K562 (cell line): ENCODE results near the gene ARMC9. TPM values are rescaled to one million over a fixed set of nuclear protein-coding genes. Genes with fewer than 3 reads are reported as not detected.

ENCODE experiments used
- ATAC-seq: fragments of 200-7000 bp; cut with Tn5 transposase; 3 replicates; pipeline ENCODE4 v1.9.1; 2020; ENCODE audit warnings: moderate library complexity
- BruUV-seq: library from RNA; stranded (reverse); fragments of 400-500 nt; replicated peaks from 2 replicates; lab custom pipeline; 2021; lab: Mats Ljungman, UMichigan
- CTCF ChIA-PET: fragments of 300-600 bp; formaldehyde crosslinking; extraction: SDS; loops from one replicate; lab custom pipeline; 2021; ENCODE audit warnings: low intra/inter-chr PET ratio; lab: Yijun Ruan, JAX
- POLR2A ChIA-PET: fragments of 300-600, 350-650 bp; sonication (Branson Sonifier 250); formaldehyde crosslinking; extraction: SDS; loops from one replicate; lab custom pipeline; 2021; ENCODE audit warnings: antibody characterized with exemption, inconsistent platforms; lab: Yijun Ruan, JAX
- DNase-seq, 4 experiments: peaks; one replicate each; pipeline versions ENCODE4 v3.0.0 to v3.0.0-alpha.2; 2011 to 2018; ENCODE audit warnings: low spot score in 3 of 4, mixed read lengths in 3 of 4; ENCODE audit errors: extremely low read depth in 1 of 4
- FAIRE-seq: peaks from 2 replicates; lab custom pipeline; 2011; peaks lifted over from hg19 to GRCh38; lab: Jason Lieb, UNC
- H2AFZ ChIP-seq: 2 replicates; pipeline ENCODE4 v1.6.0; 2011; ENCODE audit warnings: low read depth, low read length, control low read depth, inconsistent platforms
- H3K27ac ChIP-seq: fragments of 200-600 bp; 3 replicates; pipeline ENCODE4 v1.8.0; 2011; ENCODE audit warnings: low read depth, mild to moderate bottlenecking, control low read depth, inconsistent platforms, low read length, moderate library complexity, mixed read lengths; ENCODE audit errors: extremely low read depth
- H3K27me3 ChIP-seq, 2 experiments: fragments of 300-600 bp in 1 of 2; 2 replicates in 1 of 2; 3 replicates in 1 of 2; pipeline versions ENCODE4 v1.6.0 to v1.8.0; 2011; ENCODE audit warnings: inconsistent platforms in 2 of 2, low read length in 2 of 2, mild to moderate bottlenecking in 1 of 2, mixed read lengths in 1 of 2, moderate library complexity in 1 of 2; ENCODE audit not compliant: control insufficient read depth in 2 of 2, insufficient read depth in 2 of 2
- H3K36me3 ChIP-seq: fragments of 300-600 bp; 3 replicates; pipeline ENCODE4 v1.8.0; 2011; ENCODE audit warnings: mild to moderate bottlenecking, low read length, inconsistent platforms; ENCODE audit not compliant: control insufficient read depth, insufficient read depth
- H3K4me1 ChIP-seq, 2 experiments: fragments of 200-600 bp in 1 of 2; replicated peaks in 1 of 2; 2 replicates in 1 of 2; 3 replicates in 1 of 2; pipeline versions ENCODE4 v1.5.1 to v1.8.0; 2011; ENCODE audit warnings: inconsistent platforms in 2 of 2, low read length in 2 of 2, mild to moderate bottlenecking in 1 of 2, mixed read lengths in 1 of 2, moderate library complexity in 1 of 2; ENCODE audit not compliant: control insufficient read depth in 2 of 2, insufficient read depth in 2 of 2
- H3K4me2 ChIP-seq: 2 replicates; pipeline ENCODE4 v1.6.1; 2011; ENCODE audit warnings: low read length, control low read depth, inconsistent platforms, mixed read lengths; ENCODE audit not compliant: insufficient read depth
- H3K4me3 ChIP-seq: fragments of 200-600 bp; sonication (generic), shearing (Covaris generic); 2 replicates; pipeline ENCODE4 v1.5.1; 2016; ENCODE audit warnings: control low read depth, inconsistent platforms
- H3K79me2 ChIP-seq: fragments of 200-600 bp; 3 replicates; pipeline ENCODE4 v1.8.0; 2011; ENCODE audit warnings: low read length, inconsistent platforms; ENCODE audit not compliant: control insufficient read depth, insufficient read depth
- H3K9ac ChIP-seq, 2 experiments: 2 replicates each; pipeline versions ENCODE4 v1.6.0 to v1.6.1; 2011; ENCODE audit warnings: low read depth in 2 of 2, low read length in 2 of 2, control low read depth in 1 of 2, inconsistent platforms in 1 of 2, mild to moderate bottlenecking in 1 of 2, mixed read lengths in 1 of 2; ENCODE audit not compliant: insufficient read depth in 1 of 2
- H3K9me1 ChIP-seq: one replicate; pipeline ENCODE4 v1.6.0; 2011; ENCODE audit warnings: inconsistent platforms, mild to moderate bottlenecking, low read length, moderate library complexity; ENCODE audit not compliant: control insufficient read depth, insufficient read depth
- H3K9me3 ChIP-seq: replicated peaks from 2 replicates; pipeline ENCODE4 v1.5.1; 2011; ENCODE audit warnings: low read depth, low read length, inconsistent platforms; ENCODE audit not compliant: control insufficient read depth, insufficient read depth
- H4K20me1 ChIP-seq: replicated peaks from 2 replicates; pipeline ENCODE4 v1.6.1; 2011; ENCODE audit warnings: low read length, inconsistent platforms, mixed read lengths; ENCODE audit not compliant: control insufficient read depth, insufficient read depth
- ARNT ChIP-seq, 2 experiments: fragments of 450-650 bp; IDR thresholded peaks; 2 replicates each; pipeline ENCODE4 v1.6.1; 2016; ENCODE audit warnings: mild to moderate bottlenecking in 1 of 2
- NFE2 ChIP-seq: IDR thresholded peaks from 2 replicates; pipeline ENCODE4 v1.6.1; 2014; ENCODE audit warnings: antibody characterized with exemption, low read depth
- NFYB ChIP-seq: IDR thresholded peaks from 2 replicates; pipeline ENCODE4 v1.6.1; 2011; ENCODE audit warnings: mild to moderate bottlenecking, moderate library complexity; ENCODE audit not compliant: insufficient read length; ENCODE audit errors: extremely low read depth
- NONO ChIP-seq, 2 experiments: fragments of 200-400 bp in 1 of 2; fragments of 450-650 bp in 1 of 2; formaldehyde crosslinking in 1 of 2; IDR thresholded peaks; 2 replicates each; pipeline ENCODE4 v1.6.1; 2017; ENCODE audit warnings: low read depth in 2 of 2, mild to moderate bottlenecking in 2 of 2, moderate library complexity in 2 of 2, low read length in 1 of 2
- PRMT5 ChIP-seq: sonication (generic); formaldehyde crosslinking; IDR thresholded peaks from 2 replicates; pipeline ENCODE4 v1.5.0; 2020; ENCODE audit warnings: missing genetic modification reagents
- RBBP5 ChIP-seq: fragments of 200-600 bp; sonication (generic); IDR thresholded peaks from 2 replicates; pipeline ENCODE4 v1.6.1; 2012; ENCODE audit warnings: borderline replicate concordance, mild to moderate bottlenecking, low read length, control low read depth, inconsistent platforms; ENCODE audit not compliant: insufficient read depth, poor library complexity, severe bottlenecking
- SMARCA5 ChIP-seq: fragments of 450-650 bp; IDR thresholded peaks from 2 replicates; pipeline ENCODE4 v1.6.1; 2016
- SMARCC2 ChIP-seq: fragments of 450-650 bp; IDR thresholded peaks from 2 replicates; pipeline ENCODE4 v1.6.1; 2017; ENCODE audit warnings: antibody characterized with exemption, moderate library complexity, mild to moderate bottlenecking, low read depth
- SMC3 ChIP-seq: conservative IDR thresholded peaks from 2 replicates; pipeline ENCODE4 v1.6.1; 2011; ENCODE audit warnings: low read depth, low read length, improper control_type of control experiment; ENCODE audit not compliant: insufficient read depth
- TCF7 ChIP-seq: sonication (generic); IDR thresholded peaks from 2 replicates; pipeline ENCODE4 v1.6.1; 2016; ENCODE audit warnings: antibody characterized with exemption, borderline replicate concordance
- TCF7L2 ChIP-seq: fragments of 150-350 bp; IDR thresholded peaks from 2 replicates; pipeline ENCODE4 v1.6.1; 2016; ENCODE audit warnings: low read depth, mild to moderate bottlenecking, low read length, moderate library complexity
- USF1 ChIP-seq: sonication (generic); formaldehyde crosslinking; IDR thresholded peaks from 2 replicates; pipeline ENCODE4 v1.9.0; 2022; ENCODE audit warnings: mild to moderate bottlenecking, missing genetic modification reagents
- ZFP30 ChIP-seq: fragments of 250-450 bp; sonication (Bioruptor Pico); IDR thresholded peaks from 2 replicates; pipeline ENCODE4 v1.8.0; 2022; ENCODE audit warnings: moderate library complexity, mild to moderate bottlenecking, inconsistent platforms, borderline replicate concordance
- WGBS: fragments of 100-300 bp; shearing (Covaris generic); methylation state at CpG from one replicate; pipeline ENCODE4 v1.1.6; 2016; ENCODE audit warnings: low coverage, mixed read lengths; ENCODE audit not compliant: insufficient coverage; ENCODE audit errors: missing lambda C conversion rate; 5-methylcytosine and 5-hydroxymethylcytosine counted together
- in situ Hi-C: fragments of 300-500 bp; cut with MboI; formaldehyde crosslinking; loops from 4 replicates; pipeline ENCODE4 v1.15.0; 2018; ENCODE audit warnings: inconsistent platforms, mixed read lengths
- intact Hi-C: fragments of 100-400 bp; cut with micrococcal nuclease; formaldehyde crosslinking; loops from 2 replicates; pipeline ENCODE4 v1.14.2; 2022
- polyA plus RNA-seq, 8 experiments: library from polyadenylated mRNA; depleted of rRNA in 4 of 8; stranded (reverse) in 5 of 8; unstranded in 3 of 8; fragments of >200 nt; fragmentation: Nextera tagmentation in 2 of 8; fragmentation: Illumina TruSeq in 1 of 8; extraction: Ambion mirVana in 2 of 8; extraction: Trizol in 1 of 8; gene quantifications; 2 replicates each; pipeline versions ENCODE4 v1.2.1 to v1.2.3, GENCODE V29; 2011 to 2014; ENCODE audit warnings: inconsistent platforms in 1 of 8, missing spikeins in 1 of 8
- total RNA-seq, 7 experiments: library from RNA; depleted of rRNA in 6 of 7; stranded (reverse); fragments of >200 nt in 6 of 7; fragmentation: Illumina TruSeq in 2 of 7; extraction: Trizol in 2 of 7; gene quantifications; 2 replicates each; pipeline versions ENCODE4 v1.2.1 to v1.2.3, GENCODE V29; 2011 to 2021; ENCODE audit warnings: low replicate concordance in 1 of 7

ARMC9 gene
- total and polyA plus RNA-seq, 9 of the 15 experiments (the other 6 are each of a cell fraction or from before 2014, with no cell fraction given) = 0.36 to 2.3 (median 1.1) TPM

DNA sequence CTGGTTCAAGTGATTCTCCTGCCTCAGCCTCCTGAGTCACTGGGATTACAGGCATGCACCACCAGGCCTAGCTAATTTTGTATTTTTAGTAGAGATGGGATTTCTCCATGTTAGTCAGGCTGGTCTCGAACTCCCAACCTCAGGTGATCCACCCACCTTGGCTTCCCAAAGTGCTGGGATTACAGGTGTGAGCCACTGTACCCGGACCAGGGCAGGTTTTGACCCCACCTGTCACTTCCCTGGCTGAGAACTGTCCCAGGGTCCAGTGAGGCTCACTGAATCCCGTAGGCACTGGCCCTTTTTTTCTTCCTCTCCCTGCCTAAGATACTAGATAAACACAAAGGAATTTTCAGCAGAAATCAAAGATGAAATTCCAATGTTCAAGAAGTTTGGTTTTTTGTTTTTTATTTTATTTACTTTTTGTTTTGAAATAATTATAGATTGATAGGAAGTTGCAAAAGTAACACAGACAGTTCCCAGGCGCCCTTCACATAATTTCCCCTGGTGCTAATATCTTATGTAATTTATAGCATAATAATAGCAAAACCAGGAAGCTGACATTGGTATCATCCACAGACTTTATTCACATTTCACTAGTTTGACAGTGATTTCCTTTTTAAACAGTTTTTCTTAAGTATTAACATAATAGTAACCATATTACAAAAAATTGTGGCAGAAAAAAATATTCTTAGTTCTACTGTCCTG is 144.7 kb downstream of the ARMC9 start:
- no peak for FAIRE-seq
- POLR2A ChIA-PET = no interaction called here
- no peak overlapping the region for H2AFZ ChIP-seq
- H3K4me2 ChIP-seq = no peak overlapping the region
- in situ Hi-C loops (no loop called here), intact Hi-C loops (no loop called here)
- H3K27ac ChIP-seq = no peak overlapping the region
- H3K36me3 ChIP-seq = no peaks in the 10 kb centered on the region
- no peaks in the 10 kb centered on the region for H4K20me1 ChIP-seq
- H3K9me1 ChIP-seq = no peaks in the 10 kb centered on the region
- DNase-seq = no peak
- no peaks in the 10 kb centered on the region for H3K79me2 ChIP-seq
- peaks cover 4 to 12% of the 10 kb centered on the region in 2 experiments; a peak in 4 of 5 replicates for H3K27me3 ChIP-seq
- ATAC-seq = no peak
- peaks cover 1% of the 10 kb centered on the region; the same call in 1 of the 2 replicates for H3K9me3 ChIP-seq
- H3K9ac ChIP-seq = no peak overlapping the region
- CTCF ChIA-PET = no interaction called here
- no peak overlapping the region for H3K4me3 ChIP-seq
- peaks cover 0 to 5% of the 10 kb centered on the region in 2 experiments; a peak in 3 of 5 replicates for H3K4me1 ChIP-seq
- BruUV-seq = no TSS peak
- WGBS = 4% methylated on average over 4 of the region's 4 CpGs
- TF ChIP-seq ARNT (IDR thresholded peaks at IDR 0.05) (no peak), RBBP5 (no peak), TCF7L2 (no peak), NFE2 (no peak), SMC3 (no peak), USF1 (CRISPR knock-in tag) (no peak), PRMT5 (CRISPR knock-in tag) (no peak), SMARCC2 (no peak), ZFP30 (CRISPR knock-in tag) (no peak), TCF7 (no peak), NFYB (no peak), SMARCA5 (no peak), NONO (IDR thresholded peaks at IDR 0.05; ENCODE audit: low read depth in 2 of 2, low read length in 1 of 2) (no peak)
